Liver (tissue), 9 donors: ENCODE data around the gene BAHD1. TPM values are rescaled to one million over a fixed set of nuclear protein-coding genes. Genes with fewer than 3 reads are reported as not detected.

Source experiments
- DNase-seq: peaks from one replicate; pipeline ENCODE4 v3.0.0-alpha.2; 2017; ENCODE audit warnings: low spot score
- H3K27ac ChIP-seq, 2 donors: one replicate each; pipeline ENCODE4 v1.7.0; 2013; ENCODE audit warnings: inconsistent platforms in 2 of 2, low read length in 2 of 2, control low read depth in 1 of 2, low read depth in 1 of 2, mild to moderate bottlenecking in 1 of 2
- H3K27me3 ChIP-seq, 4 donors: one replicate each; pipeline versions ENCODE4 v1.6.1 to v1.7.0; 2013; ENCODE audit warnings: low read length in 3 of 4, inconsistent platforms in 1 of 4, mild to moderate bottlenecking in 1 of 4, moderate library complexity in 1 of 4; ENCODE audit not compliant: control insufficient read depth in 4 of 4, insufficient read depth in 4 of 4
- H3K36me3 ChIP-seq, 4 donors: one replicate each; pipeline versions ENCODE4 v1.6.1 to v1.7.0; 2013; ENCODE audit warnings: low read length in 3 of 4, mild to moderate bottlenecking in 3 of 4, low read depth in 1 of 4, moderate library complexity in 1 of 4; ENCODE audit not compliant: control insufficient read depth in 4 of 4, insufficient read depth in 3 of 4
- H3K4me1 ChIP-seq, 4 donors: one replicate each; pipeline versions ENCODE4 v1.6.1 to v1.7.0; 2013; ENCODE audit warnings: low read length in 3 of 4, mild to moderate bottlenecking in 3 of 4, moderate library complexity in 1 of 4; ENCODE audit not compliant: control insufficient read depth in 4 of 4, insufficient read depth in 4 of 4
- H3K4me3 ChIP-seq, 3 donors: one replicate each; pipeline versions ENCODE4 v1.6.1 to v1.7.0; 2013; ENCODE audit warnings: low read length in 3 of 3, control low read depth in 1 of 3, low read depth in 1 of 3, mild to moderate bottlenecking in 1 of 3
- H3K9ac ChIP-seq, 2 donors: one replicate each; pipeline ENCODE4 v1.7.0; 2013; ENCODE audit warnings: low read length in 2 of 2, mild to moderate bottlenecking in 2 of 2, moderate library complexity in 2 of 2, control low read depth in 1 of 2, low read depth in 1 of 2
- H3K9me3 ChIP-seq, 4 donors: one replicate each; pipeline versions ENCODE4 v1.6.1 to v1.7.0; 2013; ENCODE audit warnings: low read length in 3 of 4; ENCODE audit not compliant: control insufficient read depth in 4 of 4
- CTCF ChIP-seq: fragments of 150-350 bp; IDR thresholded peaks from 2 replicates; pipeline ENCODE4 v1.5.1; 2017; ENCODE audit warnings: improper control_type of control experiment, low read depth, low read length; ENCODE audit not compliant: missing input control
- EGR1 ChIP-seq, 2 donors: IDR thresholded peaks; 2 replicates each; pipeline ENCODE4 v1.6.1; 2016 to 2018; ENCODE audit warnings: antibody characterized with exemption in 2 of 2, low read depth in 2 of 2
- FOXA1 ChIP-seq: IDR thresholded peaks from 2 replicates; pipeline ENCODE4 v1.6.1; 2016; ENCODE audit warnings: antibody characterized with exemption
- FOXA2 ChIP-seq: IDR thresholded peaks from 2 replicates; pipeline ENCODE4 v1.6.1; 2016; ENCODE audit warnings: antibody characterized with exemption
- GABPA ChIP-seq, 2 donors: IDR thresholded peaks in 1 of 2; conservative IDR thresholded peaks in 1 of 2; 2 replicates each; pipeline ENCODE4 v1.6.1; 2016; ENCODE audit warnings: antibody characterized with exemption in 2 of 2, mild to moderate bottlenecking in 1 of 2, moderate library complexity in 1 of 2
- HNF4A ChIP-seq, 2 donors: conservative IDR thresholded peaks; 2 replicates each; pipeline ENCODE4 v1.6.1; 2016; ENCODE audit warnings: antibody characterized with exemption in 2 of 2, mild to moderate bottlenecking in 2 of 2
- JUND ChIP-seq, 2 donors: IDR thresholded peaks; 2 replicates each; pipeline ENCODE4 v1.6.1; 2016; ENCODE audit warnings: antibody characterized with exemption in 2 of 2
- NR2F2 ChIP-seq: IDR thresholded peaks from 2 replicates; pipeline ENCODE4 v1.6.1; 2016; ENCODE audit warnings: antibody characterized with exemption
- RAD21 ChIP-seq, 2 donors: IDR thresholded peaks; 2 replicates each; pipeline ENCODE4 v1.6.1; 2016; ENCODE audit warnings: antibody characterized with exemption in 2 of 2, mild to moderate bottlenecking in 2 of 2
- RXRA ChIP-seq, 2 donors: IDR thresholded peaks; 2 replicates each; pipeline ENCODE4 v1.6.1; 2017 to 2018; ENCODE audit warnings: antibody characterized with exemption in 2 of 2, mild to moderate bottlenecking in 1 of 2
- SP1 ChIP-seq: IDR thresholded peaks from 2 replicates; pipeline ENCODE4 v1.6.1; 2018; ENCODE audit warnings: antibody characterized with exemption, mild to moderate bottlenecking
- TAF1 ChIP-seq: conservative IDR thresholded peaks from 2 replicates; pipeline ENCODE4 v1.6.1; 2016; ENCODE audit warnings: antibody characterized with exemption, mild to moderate bottlenecking
- YY1 ChIP-seq: IDR thresholded peaks from 2 replicates; pipeline ENCODE4 v1.6.1; 2016; ENCODE audit warnings: antibody characterized with exemption, mild to moderate bottlenecking
- ZBTB33 ChIP-seq: IDR thresholded peaks from 2 replicates; pipeline ENCODE4 v1.6.1; 2016; ENCODE audit warnings: antibody characterized with exemption
- WGBS: extraction: QIAGEN DNeasy Blood & Tissue Kit; methylation state at CpG from one replicate; pipeline ENCODE4 v1.1.7; 2013; 5-methylcytosine and 5-hydroxymethylcytosine counted together
- polyA plus RNA-seq, 2 donors: library from polyadenylated mRNA; stranded (reverse) in 1 of 2; unstranded in 1 of 2; fragments of 200-250 nt in 1 of 2; fragments of >200 nt in 1 of 2; fragmentation: Nextera tagmentation in 1 of 2; extraction: Ambion mirVana in 1 of 2; gene quantifications; one replicate each; pipeline versions ENCODE4 v1.2.1 to v1.2.3, GENCODE V29; 2013 to 2015
- total RNA-seq, 2 donors: library from RNA; depleted of rRNA; stranded (reverse); fragments of >200 nt; gene quantifications; one replicate each; pipeline ENCODE4 v1.2.3, GENCODE V29; 2014
- TF ChIP-seq, protein P1 (sequence below): IDR thresholded peaks from 2 replicates; pipeline ENCODE4 v1.6.1; 2016; ENCODE audit warnings: antibody characterized with exemption, mild to moderate bottlenecking
- TF ChIP-seq, protein P2 (sequence below): IDR thresholded peaks from 2 replicates; pipeline ENCODE4 v1.6.1; 2016; ENCODE audit warnings: antibody characterized with exemption
- TF ChIP-seq, protein P3 (sequence below): IDR thresholded peaks from 2 replicates; pipeline ENCODE4 v1.6.1; 2016; ENCODE audit warnings: antibody characterized with exemption
- donor health status: healthy.
- donor health status: healthy.
- donor health status: healthy.
- donor health status: healthy.
- donor health status: healthy.

The BAHD1 gene
- total and polyA plus RNA-seq, 4 donors: 1.8 to 8.7 (median 6.6) TPM

- Histone ChIP-seq H3K9ac (no peak overlapping the region), H3K27ac (no peak overlapping the region), H3K4me1 (no peaks in the 10 kb centered on the region), H3K36me3 (no peaks in the 10 kb centered on the region), H3K27me3 (no peaks in the 10 kb centered on the region), H3K4me3 (no peak overlapping the region), H3K9me3 (no peaks in the 10 kb centered on the region)
- DNase-seq: no peak
- WGBS: 98% methylated on average over 2 of the region's 2 CpGs
- TF ChIP-seq JUND (IDR thresholded peaks at IDR 0.05) (no peak), RXRA (IDR thresholded peaks at IDR 0.05) (no peak), EGR1 (IDR thresholded peaks at IDR 0.05; ENCODE audit: low read depth in 2 of 2) (no peak), ZBTB33 (no peak), YY1 (no peak), NR2F2 (no peak), SP1 (no peak), CTCF (no peak), HNF4A (conservative IDR thresholded peaks at IDR 0.05) (no peak), RAD21 (IDR thresholded peaks at IDR 0.05) (no peak), TAF1 (no peak), FOXA1 (no peak), GABPA (IDR thresholded peaks at IDR 0.05 in 1 of 2, conservative IDR thresholded peaks at IDR 0.05 in 1 of 2) (no peak), FOXA2 (no peak)
- TF ChIP-seq, protein P1, sequence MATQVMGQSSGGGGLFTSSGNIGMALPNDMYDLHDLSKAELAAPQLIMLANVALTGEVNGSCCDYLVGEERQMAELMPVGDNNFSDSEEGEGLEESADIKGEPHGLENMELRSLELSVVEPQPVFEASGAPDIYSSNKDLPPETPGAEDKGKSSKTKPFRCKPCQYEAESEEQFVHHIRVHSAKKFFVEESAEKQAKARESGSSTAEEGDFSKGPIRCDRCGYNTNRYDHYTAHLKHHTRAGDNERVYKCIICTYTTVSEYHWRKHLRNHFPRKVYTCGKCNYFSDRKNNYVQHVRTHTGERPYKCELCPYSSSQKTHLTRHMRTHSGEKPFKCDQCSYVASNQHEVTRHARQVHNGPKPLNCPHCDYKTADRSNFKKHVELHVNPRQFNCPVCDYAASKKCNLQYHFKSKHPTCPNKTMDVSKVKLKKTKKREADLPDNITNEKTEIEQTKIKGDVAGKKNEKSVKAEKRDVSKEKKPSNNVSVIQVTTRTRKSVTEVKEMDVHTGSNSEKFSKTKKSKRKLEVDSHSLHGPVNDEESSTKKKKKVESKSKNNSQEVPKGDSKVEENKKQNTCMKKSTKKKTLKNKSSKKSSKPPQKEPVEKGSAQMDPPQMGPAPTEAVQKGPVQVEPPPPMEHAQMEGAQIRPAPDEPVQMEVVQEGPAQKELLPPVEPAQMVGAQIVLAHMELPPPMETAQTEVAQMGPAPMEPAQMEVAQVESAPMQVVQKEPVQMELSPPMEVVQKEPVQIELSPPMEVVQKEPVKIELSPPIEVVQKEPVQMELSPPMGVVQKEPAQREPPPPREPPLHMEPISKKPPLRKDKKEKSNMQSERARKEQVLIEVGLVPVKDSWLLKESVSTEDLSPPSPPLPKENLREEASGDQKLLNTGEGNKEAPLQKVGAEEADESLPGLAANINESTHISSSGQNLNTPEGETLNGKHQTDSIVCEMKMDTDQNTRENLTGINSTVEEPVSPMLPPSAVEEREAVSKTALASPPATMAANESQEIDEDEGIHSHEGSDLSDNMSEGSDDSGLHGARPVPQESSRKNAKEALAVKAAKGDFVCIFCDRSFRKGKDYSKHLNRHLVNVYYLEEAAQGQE: no peak
- TF ChIP-seq, protein P2, sequence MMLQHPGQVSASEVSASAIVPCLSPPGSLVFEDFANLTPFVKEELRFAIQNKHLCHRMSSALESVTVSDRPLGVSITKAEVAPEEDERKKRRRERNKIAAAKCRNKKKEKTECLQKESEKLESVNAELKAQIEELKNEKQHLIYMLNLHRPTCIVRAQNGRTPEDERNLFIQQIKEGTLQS: no peak
- TF ChIP-seq, protein P3, sequence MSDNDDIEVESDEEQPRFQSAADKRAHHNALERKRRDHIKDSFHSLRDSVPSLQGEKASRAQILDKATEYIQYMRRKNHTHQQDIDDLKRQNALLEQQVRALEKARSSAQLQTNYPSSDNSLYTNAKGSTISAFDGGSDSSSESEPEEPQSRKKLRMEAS: no peak
Observed at GRCh38 chr15:40495516-40495915, 54.8 kb downstream of the BAHD1 start.

- no peaks in the 10 kb centered on the region for H3K4me1 ChIP-seq
- no peak overlapping the region for H3K9ac ChIP-seq
- WGBS: 80% methylated on average over 5 of the region's 5 CpGs
- H3K36me3 ChIP-seq: no peaks in the 10 kb centered on the region
- no peak overlapping the region for H3K27ac ChIP-seq
- H3K4me3 ChIP-seq: no peak overlapping the region
- H3K27me3 ChIP-seq: no peaks in the 10 kb centered on the region
- no peaks in the 10 kb centered on the region for H3K9me3 ChIP-seq
- no peak for DNase-seq
- TF ChIP-seq TAF1: no peak
- TF ChIP-seq RXRA (IDR thresholded peaks at IDR 0.05): no peak
- TF ChIP-seq YY1: no peak
- TF ChIP-seq NR2F2: no peak
- TF ChIP-seq, protein P2: no peak
- TF ChIP-seq FOXA1: no peak
- TF ChIP-seq, protein P1: no peak
- no peak for TF ChIP-seq ZBTB33
- TF ChIP-seq, protein P3: no peak
- TF ChIP-seq FOXA2: no peak
- TF ChIP-seq JUND (IDR thresholded peaks at IDR 0.05): no peak
- TF ChIP-seq GABPA (IDR thresholded peaks at IDR 0.05 in 1 of 2, conservative IDR thresholded peaks at IDR 0.05 in 1 of 2): no peak
- no peak for TF ChIP-seq HNF4A (conservative IDR thresholded peaks at IDR 0.05)
Observed at GRCh38 chr15:40498418-40498817, 57.7 kb downstream of the BAHD1 start.
